CD4-positive, alpha-beta T cell treated with Interleukin-1 beta for 1 hour (primary cell): ENCODE results near the gene NR5A1.

ENCODE experiments used
- DNase-seq, 2 donors: peaks; one replicate each; pipeline ENCODE4 v3.0.0-alpha.2; 2020 to 2022

Gene NR5A1

DNA sequence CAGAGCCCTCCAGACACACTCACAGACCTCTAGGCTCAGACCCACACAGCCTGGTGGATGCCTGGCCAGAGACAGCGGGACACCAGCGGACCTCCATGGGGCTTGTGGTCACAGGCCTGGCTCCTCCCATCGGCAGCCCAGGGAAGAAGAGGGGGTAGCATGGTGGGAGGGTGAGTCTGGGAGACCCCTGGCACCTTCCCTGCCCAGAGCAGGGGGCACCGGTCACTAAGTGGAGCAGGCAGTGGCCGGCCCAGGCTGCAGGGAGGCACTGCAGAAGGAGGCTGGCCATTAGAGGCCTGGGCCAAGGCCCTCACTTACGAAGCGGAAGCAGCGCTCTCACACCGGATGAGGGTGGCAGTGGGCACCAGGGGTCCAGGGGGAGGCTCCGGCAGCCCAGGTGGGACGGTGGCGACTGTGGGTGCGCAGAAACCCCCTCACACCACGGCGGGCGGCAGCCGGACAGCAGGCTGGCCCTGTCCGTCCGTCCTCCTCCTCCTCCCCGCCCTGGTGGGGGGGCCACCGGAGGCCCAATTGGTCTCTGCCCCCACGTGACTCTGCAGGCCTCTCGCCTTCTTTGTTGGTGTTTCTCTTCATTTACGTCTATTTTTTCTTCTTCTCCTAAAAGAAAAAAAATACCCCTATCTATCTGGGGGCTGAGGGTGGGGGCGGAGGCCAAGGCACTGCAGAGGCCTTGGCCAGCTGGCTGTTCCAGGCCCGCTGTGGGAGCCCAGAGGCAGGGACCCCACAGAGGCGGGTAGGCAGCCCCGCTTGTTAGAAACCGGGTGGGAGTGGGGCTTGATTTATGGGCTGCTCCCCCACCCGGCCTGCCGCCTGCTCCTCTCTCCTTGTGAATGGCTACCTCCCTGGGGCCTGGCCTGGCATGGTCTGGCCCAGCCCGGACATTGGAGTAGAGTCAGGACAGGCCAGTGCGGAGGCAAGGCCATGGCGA is at the start of gene NR5A1:
Gene NR5A1, minus strand, starts transcription at position 469 of the 949 bp plus-strand sequence. CDS start 4,004 bp downstream, outside the sequence.
- DNase-seq = no peak

DNA sequence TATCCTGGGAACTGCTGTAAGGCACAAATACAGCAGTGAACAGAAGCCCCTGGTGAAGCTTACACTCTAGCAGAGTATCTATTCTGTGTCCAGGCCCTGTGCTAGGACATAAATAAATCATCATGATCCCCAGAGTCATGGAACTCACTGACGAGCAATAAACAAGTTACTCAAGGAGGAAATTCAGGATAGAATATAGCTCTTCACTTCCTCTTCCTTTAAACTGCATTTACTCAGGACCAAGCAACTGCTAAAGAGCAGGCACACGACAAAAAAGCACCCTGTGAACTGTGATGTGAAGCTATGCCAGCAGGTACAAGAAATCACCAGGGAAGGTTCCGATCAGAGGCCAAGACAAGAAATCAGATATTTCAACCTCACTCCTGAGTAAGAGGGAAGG is 47.8 kb upstream of the NR5A1 start:
- DNase-seq = no peak

DNA sequence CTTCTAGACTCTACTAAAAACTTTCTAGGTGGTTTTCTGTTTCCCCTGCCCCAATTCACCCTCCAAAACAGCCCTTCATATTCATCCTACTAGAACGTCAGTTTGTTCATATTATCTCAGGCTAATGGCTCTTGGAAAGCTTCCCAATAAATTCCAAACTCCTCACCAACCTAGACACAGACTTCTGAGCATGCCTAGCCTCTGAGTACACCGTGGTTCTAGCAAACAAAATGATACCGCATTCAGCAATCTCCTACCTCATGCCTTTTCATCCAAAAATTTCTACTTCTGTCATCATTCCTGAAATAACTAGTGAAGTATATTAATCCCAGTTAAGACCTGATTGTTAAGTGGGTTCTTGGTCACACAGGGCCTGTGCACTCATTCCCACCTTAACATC is 46.5 kb upstream of the NR5A1 start:
- DNase-seq = no peak

DNA sequence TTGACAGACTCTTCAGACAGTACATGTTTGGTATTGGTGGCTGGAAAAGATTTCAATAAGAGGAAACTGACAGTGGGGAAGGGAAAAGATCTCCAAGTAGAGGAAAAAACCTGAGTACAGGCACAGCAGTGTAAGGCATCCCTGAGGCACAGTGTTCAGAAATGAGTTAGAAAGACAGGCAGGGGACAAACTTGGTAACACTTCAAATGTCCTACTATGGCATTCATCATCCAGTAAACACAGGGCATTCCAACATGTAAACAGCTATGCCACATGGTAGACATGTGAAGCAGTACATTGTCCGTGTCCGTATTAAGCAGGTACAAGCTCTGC is 45.0 kb upstream of the NR5A1 start:
- DNase-seq = no peak

DNA sequence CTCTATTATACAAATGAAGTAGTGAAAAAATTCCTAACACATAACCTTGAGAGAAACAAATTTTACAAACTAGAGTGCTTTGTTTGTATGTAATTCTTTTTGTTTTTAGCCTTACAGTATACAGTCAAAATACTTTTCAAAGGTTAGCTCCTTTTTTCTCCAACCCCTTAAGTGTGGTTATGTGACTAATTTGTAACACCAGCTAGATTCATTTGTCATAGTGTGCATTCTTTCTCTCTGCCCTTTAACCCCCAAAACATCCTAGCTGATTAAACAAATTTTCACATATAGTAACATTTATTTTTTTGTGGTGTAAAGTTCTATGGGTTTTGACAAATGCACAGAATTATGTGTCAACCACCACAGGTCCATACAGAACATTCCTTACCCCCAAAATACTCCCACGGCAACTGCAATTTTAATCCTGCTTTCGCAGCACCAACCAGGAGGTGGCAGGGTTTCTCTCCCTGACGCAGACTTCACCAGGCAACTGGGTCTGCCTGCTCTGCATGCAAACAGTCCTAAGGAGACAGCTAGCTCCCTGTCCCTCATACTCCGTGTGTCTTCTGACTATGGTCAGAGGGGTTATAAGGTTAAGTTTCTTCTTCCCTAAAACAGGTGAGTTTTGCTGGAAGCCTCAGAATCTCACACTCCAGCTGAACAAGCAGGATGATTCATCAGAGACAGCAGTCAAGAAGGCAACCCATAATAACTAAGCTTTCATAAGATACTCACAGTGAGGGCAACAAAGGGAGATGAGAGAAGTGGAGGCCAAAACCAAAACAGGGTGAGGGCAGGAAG is 44.5 kb upstream of the NR5A1 start:
- DNase-seq = peak; percentile 5 to 7

DNA sequence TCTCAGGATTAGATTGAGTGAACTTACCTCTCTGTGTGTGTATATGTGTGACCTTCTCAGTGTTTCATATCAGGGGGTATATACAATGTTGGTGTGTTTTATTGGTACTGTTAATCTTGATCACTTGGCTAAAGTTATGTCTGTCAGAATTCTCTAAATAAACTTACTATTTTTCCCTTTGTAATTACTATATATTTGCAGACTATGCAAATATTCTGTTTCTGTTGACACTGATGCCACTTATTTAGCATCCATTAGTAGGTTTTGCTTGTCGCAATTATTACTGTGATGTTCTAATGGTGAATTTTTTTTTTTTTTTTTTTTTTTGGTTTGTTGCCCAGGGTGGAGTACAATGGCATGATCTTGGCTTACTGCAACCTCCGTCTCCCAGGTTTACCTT is 42.9 kb upstream of the NR5A1 start:
- DNase-seq = no peak

DNA sequence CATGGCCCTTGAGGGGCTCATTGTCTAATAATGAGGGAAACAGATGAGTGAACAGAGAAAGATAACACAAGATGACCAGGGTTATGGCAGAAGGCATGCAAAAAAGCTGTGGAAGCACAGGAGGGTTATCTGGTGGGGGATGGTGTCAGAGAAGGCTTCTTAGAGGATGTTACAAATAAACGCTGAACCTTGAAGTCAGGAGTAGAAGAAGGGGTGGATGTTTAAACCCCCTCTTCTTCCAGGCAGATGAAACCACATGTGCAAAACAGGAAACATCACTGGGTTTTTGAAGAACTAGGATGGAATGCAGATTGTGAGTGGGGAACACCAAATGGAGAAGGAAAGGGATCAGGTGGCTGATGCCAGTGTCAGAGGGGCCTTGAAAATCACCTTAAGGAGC is 41.8 kb upstream of the NR5A1 start:
- no peak for DNase-seq

DNA sequence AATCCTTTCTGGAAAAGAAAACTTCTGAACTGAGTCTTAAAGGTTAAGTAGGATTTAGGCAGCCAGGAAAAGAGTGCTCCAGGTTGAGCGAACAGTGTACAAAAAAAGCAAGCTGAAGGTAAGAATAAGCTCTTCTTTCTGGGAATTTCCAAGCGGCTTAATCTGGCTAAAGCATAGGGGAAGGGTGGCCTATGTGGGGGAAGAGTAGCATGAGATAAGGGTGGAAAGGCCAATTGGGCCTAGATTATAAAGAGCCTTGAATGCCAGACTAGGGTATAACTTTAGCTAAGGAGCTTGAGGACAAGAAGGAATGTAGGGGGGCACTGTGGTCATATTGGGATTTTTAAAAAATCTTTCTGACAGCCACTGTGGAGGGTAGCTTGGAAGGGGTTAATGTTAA is 37.3 kb upstream of the NR5A1 start:
- DNase-seq = no peak

DNA sequence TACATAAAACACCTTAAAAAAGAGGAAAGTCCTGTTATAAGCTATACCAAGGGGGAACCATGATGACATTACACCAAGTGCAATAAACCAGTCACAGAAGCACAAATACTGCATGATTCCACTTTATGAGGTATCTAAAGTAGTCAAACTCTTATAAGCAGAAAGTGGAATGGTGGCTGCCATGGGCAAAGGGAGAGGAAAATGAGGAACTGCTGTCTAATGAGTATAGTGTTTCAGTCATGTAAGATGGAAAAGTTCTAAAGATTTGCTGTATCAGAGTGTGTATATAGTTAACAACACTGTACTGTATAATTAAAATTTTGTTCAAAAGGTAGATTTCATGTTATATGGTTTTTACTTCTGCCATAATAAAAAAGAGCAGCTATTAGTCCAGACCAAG is 34.6 kb upstream of the NR5A1 start:
- no peak for DNase-seq

DNA sequence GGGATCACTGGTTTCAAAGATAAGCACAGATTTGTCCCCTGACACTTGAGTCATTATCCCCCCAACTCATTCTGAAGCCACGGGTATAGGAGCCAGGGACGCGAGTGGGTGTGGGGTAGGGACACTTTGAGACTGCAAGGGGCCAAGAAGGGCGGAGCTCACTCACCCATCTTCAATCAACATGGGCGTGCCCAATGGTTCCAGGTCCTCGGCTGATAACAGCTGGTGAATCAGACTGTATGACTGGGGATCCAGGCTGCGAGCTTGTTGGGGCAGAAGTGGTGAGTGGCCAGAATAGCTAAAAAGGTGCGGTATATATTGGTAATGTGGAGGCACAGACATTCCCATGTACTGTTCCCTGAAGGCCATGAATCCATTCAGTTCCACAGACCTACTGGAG is 30.7 kb upstream of the NR5A1 start:
- DNase-seq = no peak

DNA sequence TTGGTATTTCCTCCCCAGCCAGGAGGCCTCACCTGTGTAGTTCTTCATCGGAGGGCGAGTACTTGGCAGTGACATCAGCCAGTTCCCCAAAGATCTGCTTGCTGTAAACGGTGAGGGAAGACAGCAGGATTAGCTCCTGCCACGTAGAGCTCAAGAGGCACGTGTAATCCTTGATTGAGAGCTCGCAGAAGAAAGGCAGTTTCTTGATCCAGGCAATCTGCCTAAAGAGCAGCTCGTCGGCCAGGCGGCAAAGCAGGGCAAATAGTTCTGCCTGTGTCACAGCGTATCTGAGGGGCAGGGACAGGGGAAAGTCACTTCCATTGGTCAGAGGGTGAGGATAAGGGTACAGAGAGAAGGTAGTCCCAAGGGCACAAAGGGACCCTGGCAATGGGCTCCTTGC is 28.6 kb upstream of the NR5A1 start:
- DNase-seq = no peak

DNA sequence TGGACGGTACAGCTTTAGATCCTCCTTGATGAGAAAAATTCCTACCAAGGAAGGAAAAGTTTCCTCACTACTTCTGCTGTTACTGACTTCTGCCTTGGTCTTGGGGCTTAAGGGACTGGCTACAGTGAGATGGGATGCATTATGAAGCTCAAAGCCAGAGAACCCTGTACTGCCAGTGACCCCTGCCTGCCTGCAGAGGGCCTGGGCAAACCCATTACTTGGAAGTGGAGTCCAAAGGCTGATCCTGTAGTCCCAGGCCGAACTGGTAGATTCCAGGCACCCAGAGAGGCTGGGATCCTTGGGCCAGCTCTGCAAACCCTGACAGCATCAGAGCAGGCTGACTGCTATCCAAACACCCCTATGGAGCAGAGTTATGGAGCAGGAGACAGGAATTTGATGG is 25.7 kb upstream of the NR5A1 start:
- DNase-seq = no peak

DNA sequence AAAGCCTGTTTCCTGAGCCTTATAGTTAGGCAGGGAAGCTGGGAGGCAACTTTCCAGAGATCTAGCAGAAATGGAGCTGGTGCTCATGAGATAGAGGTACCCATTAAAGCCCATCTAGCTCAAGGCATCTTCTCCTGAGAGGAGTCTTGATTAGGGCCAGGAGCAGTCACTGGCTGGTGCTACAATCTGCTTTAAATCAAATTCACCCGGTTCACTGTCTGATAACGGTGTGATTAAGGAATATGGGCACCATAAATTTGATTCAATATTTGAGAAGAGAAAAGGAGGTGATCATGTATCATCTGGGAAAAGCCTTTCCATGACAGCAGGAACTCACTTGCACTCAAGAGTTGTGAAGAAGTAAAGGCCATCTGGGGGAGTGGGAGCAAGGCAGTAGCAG is 23.9 kb upstream of the NR5A1 start:
- no peak for DNase-seq

DNA sequence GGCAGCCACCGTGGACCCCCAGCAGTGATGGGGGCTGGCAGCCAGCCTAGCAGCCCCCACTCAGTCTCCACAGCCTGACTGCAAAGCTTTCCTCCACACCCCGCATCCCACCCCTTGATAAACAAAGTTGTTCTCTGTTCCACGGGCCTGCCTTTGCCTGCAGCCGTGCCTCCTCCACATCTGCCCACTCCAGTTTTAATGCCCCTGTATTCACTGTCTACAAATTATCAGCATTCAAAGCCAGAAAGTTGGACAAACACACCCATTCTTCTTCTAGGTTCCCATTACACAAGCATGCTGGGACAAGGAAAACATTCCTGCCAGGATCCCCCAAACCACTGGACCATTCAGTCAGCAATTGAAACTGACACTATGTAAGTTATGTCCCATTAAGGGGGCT is 23.0 kb upstream of the NR5A1 start:
- DNase-seq = no peak

DNA sequence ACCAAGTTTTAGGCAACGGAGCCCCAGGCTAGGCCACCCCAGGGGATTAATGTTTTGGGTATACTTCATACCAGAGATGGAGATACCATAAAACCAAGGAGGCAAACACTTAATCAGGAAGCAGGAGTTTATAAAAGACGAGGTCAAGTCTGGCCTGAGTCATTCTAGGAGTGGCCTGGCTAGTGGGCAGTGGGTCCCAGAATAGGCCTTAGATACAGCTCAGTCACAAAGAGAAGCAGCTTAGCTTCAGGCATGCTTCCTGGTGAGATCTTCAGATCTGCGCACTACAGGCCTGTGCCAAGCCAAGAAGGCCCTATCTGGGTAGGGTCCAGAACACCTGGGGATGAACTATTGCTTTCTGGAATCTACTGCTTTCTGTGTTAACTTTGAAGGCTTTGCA is 20.6 kb upstream of the NR5A1 start:
- DNase-seq = no peak

DNA sequence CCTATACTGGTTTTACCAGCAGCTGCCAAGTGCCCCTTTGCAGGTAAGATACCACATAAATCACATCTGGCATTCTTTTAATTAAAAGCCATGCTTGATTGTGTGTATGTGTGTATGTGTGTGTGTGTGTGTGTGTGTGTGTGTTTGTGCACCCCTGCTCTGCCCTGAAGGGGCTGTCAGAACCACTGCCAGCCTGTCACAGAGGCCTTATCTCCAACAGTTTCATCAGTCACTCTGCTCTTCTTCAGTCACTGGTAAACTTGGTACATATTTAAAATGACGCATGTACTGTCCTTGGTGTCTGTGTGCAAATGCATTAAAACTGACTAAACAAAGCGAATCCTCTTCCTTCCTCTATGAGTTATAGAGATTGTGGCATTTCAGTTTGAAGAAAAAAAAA is 19.0 kb upstream of the NR5A1 start:
- no peak for DNase-seq

DNA sequence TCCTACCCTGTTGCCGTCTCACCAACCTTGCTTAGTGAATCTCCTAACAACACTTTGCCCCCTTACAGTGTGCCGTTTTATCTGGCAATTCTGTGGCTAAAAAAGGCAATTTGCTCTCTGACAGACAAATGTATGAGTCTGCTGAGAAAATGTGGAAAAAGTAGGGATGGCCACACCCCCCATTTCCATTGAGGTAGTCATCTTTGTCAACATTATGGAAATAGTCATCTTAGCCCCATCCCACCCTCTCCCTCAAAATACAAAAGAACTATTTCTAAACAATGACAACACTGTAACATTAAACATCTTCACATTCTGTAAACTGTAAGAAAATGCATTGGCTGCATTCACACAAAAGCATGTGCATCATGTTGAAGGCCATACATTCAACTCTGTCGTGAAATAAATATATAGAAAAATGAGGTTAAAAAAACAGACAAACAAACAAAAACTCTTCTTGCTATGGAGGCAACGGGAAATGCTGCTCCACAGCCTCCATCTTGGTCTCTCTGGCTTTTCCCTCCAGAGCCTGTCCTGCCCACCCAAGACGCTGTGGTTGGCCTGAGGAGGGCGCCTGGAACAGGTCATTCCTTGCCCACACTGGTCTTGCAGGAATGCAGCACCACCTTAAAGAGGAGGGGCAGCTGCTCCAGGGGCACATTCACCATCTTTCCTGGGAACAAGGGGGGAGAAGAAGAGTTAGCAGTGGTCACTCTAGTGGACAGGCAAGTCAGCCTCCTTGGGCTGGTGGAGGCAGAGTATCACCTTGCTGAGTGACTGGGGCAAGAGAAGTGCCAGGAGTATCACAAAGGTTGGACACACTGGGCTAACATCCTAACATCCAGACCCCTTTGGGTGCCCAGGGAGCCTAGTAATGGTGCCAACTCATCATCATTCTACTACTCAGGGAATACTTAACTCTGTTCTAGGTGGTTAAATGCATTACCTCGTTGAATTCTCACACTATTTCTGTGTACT is 15.2 kb upstream of the NR5A1 start:
- DNase-seq = no peak

DNA sequence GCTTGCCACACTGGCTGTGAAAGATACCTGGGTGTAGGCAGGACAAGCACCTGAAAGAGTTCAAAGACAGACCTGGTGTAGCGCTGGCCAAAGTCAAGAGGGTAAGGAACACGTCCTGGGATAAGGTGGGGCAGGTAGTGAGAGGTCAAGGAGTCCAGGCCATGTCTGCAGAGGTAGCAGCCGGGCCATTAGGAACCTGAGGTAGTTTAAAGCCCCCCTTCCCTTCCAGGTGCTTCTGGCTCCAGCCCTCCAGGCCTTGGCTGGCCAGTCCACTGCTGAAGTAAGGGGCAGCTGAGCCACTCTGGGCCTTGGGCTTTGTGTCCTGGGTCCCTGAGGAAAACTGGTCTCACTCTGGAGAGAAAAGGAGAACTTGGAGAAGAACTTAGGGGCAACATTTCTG is 13.9 kb upstream of the NR5A1 start:
- DNase-seq = no peak

DNA sequence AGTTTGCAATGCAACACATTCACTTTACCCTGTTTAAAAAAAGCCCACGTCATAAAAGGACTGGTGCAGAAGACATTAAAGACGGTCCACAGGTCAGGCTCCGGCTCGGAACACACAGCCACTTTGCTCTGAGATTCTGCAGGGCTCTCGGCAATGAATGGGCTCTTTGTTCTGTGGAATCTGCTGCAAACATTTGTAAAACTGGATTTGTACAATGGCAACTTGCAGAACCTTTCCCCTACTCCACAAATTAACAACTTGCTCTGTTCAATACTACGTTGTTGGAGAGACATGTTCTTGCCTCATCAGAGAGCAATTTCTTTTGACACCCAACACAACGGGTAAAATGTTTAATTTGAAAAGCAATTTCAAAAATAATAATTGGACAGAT is 13.0 kb upstream of the NR5A1 start:
- DNase-seq = no peak

DNA sequence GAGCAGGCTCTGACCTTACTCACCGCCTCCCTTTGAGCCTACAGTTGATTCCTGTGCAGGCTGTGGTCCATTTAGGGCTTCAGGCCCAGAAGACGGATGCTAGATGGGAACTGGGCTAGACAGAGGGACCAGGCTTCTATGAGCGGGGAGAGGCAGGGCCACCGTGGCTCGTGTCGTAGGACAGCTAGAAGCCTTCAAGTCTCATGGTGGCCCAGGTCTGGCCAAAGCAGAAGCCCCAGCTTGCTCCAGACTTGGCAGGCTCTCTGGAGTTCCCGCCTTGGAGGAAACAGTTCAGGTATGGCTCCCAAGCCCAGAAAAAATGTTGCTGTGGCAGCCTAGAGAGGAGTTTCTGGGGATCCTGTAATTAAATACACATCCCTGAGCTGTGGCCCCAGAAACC is 10.9 kb upstream of the NR5A1 start:
- no peak for DNase-seq

DNA sequence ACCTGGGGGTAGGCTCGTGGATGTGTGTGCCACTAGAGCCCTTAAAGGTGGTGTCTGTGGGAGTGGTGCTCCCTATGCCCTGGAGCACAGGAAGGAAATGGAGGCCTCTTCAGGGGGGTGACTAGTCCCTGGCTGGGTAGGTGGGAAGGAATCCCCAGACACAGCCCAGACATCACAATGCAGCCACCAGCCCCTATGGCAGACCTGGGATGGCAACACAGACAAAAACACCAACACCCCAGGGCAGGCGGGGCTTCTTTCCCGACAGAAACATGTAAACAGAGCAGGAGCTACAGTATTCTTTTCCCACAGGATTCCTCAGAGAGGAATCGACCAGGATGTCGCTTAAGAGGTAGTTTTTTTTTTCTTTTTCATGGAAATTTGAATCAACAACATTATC is 10.4 kb upstream of the NR5A1 start:
- DNase-seq = no peak

DNA sequence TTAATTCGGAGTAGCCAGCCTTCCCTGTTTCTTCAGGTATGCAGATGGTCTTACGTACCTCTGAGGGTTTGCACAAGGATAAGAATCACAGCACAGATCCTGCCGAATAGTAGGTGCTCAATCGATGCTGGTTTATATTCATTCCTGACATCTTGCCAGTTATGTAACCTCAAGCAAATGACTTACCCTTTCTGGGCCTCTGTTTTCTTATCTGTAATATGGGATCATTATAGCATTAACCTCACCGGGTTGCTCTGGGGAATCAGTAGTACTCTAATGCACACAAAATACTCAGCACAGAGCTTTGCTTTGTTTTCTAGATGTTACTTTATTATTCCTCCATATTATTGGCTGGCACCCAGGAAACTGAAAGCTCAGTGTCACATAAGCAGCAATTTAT is 7.7 kb upstream of the NR5A1 start:
- DNase-seq = no peak

DNA sequence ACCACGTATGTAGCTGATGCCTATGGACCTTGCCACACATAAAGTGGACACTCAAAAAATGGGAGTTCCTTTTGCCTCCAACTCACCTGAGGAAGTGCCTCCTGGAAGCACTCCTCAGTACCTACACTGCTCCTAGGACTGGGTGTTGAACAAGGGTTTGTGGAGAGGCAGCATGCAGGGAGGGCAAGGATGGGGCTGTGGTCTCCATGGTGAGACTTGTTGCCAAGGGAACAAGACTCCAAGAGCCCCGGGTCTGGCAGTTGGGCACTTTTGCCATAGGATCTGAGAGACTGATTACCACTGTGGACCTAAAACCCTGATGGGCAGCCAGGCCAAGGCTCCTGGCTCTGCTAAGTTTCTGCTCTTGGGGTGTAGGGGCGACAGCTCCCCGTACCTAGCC is 6.9 kb upstream of the NR5A1 start:
- no peak for DNase-seq
